22Rv1 (cell line): ENCODE measurements around the gene TMEM217.
"Not testable (repeated sequence)": the region's sequence is repeated elsewhere in the genome, so short reads cannot be mapped to it uniquely, and the experiment has no call there.

Experiments used
- CTCF ChIP-seq: fragments of 450-650 bp; IDR thresholded peaks from 2 replicates; pipeline ENCODE4 v1.5.1; 2017; ENCODE audit warnings: mild to moderate bottlenecking
- ZFX ChIP-seq: fragments of 450-650 bp; IDR thresholded peaks from 2 replicates; pipeline ENCODE4 v1.6.1; 2017; ENCODE audit warnings: antibody characterized with exemption, borderline replicate concordance

GRCh38 chr6:37185949-37186720 is 71.8 kb downstream of the TMEM217 start:
- TF ChIP-seq CTCF, ZFX: not testable (repeated sequence)
